ENCODE measurements around the gene OR4F16. TPM values are rescaled to one million over a fixed set of nuclear protein-coding genes. Genes with fewer than 3 reads are reported as not detected.
"Not testable (repeated sequence)": the region's sequence is repeated elsewhere in the genome, so short reads cannot be mapped to it uniquely, and the experiment has no call there.

The OR4F16 gene
- polyA plus RNA-seq (ENCODE audit: insufficient read length in 4 of 4): under 1 TPM in 1 of 4 donors, not detected in 3; 0.21 TPM

GRCh38 chr1:686554-686953 is at the start of gene OR4F16:
OR4F16 (minus strand) TSS chr1:686654; CDS start chr1:686654, 0 bp downstream.
- DNase-seq (ENCODE audit: low read depth in 4 of 4, low spot score in 2 of 4): not testable (repeated sequence)

- DNase-seq (ENCODE audit: low read depth in 4 of 4, low spot score in 2 of 4): not testable (repeated sequence)
Observed at GRCh38 chr1:733649-734048, 47.2 kb upstream of the OR4F16 start.

- DNase-seq (ENCODE audit: low read depth in 4 of 4, low spot score in 2 of 4): not testable (repeated sequence)
Observed at GRCh38 chr1:727040-727439, 40.6 kb upstream of the OR4F16 start.

Other genes with a start within 250 kb of the OR4F16 start
- under 1 TPM in 1 of 4 donors, not detected in 3; 0.21 TPM for gene OR4F29, start 235.0 kb downstream of the OR4F16 start, polyA plus RNA-seq (ENCODE audit: insufficient read length in 4 of 4)
- 100 to 1,000 TPM in 2 of 4 donors, 10 to 100 TPM in 2; 44.0 to 107 (median 86.6) TPM for gene SAMD11, start 237.3 kb upstream of the OR4F16 start, polyA plus RNA-seq (ENCODE audit: insufficient read length in 4 of 4)